GM12878 (cell line): ENCODE measurements around the gene SLC9A3. TPM values are rescaled to one million over a fixed set of nuclear protein-coding genes. Genes with fewer than 3 reads are reported as not detected.

Source experiments
- ATAC-seq: fragments of 200-7000 bp; cut with Tn5 transposase; 3 replicates; pipeline ENCODE4 v1.9.1; 2020; ENCODE audit warnings: mild to moderate bottlenecking, moderate library complexity
- BruUV-seq: library from RNA; stranded (reverse); fragments of 400-500 nt; replicated peaks from 2 replicates; lab custom pipeline; 2021; lab: Mats Ljungman, UMichigan
- CTCF ChIA-PET: fragments of 300-600 bp; sonication (Branson Sonifier 250); formaldehyde crosslinking; extraction: SDS; loops from one replicate; lab custom pipeline; 2021; ENCODE audit warnings: inconsistent platforms; lab: Yijun Ruan, JAX
- POLR2A ChIA-PET: fragments of 350-600 bp; formaldehyde crosslinking; extraction: SDS; loops from one replicate; lab custom pipeline; 2021; ENCODE audit warnings: inconsistent platforms; lab: Charles Lee
- RAD21 ChIA-PET: fragments of 300-600 bp; sonication (Branson Sonifier 250); formaldehyde crosslinking; loops from one replicate; lab custom pipeline; 2023; ENCODE audit warnings: antibody characterized with exemption; ENCODE audit not compliant: unreplicated experiment; lab: Charles Lee
- SMC1A ChIA-PET: fragments of 300-600 bp; sonication (Branson Sonifier 250); formaldehyde crosslinking; loops from one replicate; lab custom pipeline; 2023; ENCODE audit not compliant: unreplicated experiment, uncharacterized antibody; lab: Charles Lee
- DNase-seq: peaks from one replicate; pipeline ENCODE4 v3.0.0-alpha.2; 2011; ENCODE audit warnings: low read depth, low spot score
- FAIRE-seq: peaks from 3 replicates; lab custom pipeline; 2011; peaks lifted over from hg19 to GRCh38; lab: Jason Lieb, UNC
- H2AFZ ChIP-seq: 2 replicates; pipeline ENCODE4 v1.6.0; 2011; ENCODE audit warnings: low read depth, low read length, control low read depth; ENCODE audit not compliant: control insufficient read depth
- H3K27ac ChIP-seq: 2 replicates; pipeline ENCODE4 v1.5.1; 2011; ENCODE audit warnings: control low read depth; ENCODE audit not compliant: control insufficient read depth, insufficient read depth
- H3K27me3 ChIP-seq, 2 experiments: replicated peaks in 1 of 2; 2 replicates each; pipeline versions ENCODE4 v1.6.0 to v1.6.1; 2011; ENCODE audit warnings: low read length in 1 of 2; ENCODE audit not compliant: control insufficient read depth in 2 of 2, insufficient read depth in 2 of 2
- H3K36me3 ChIP-seq, 2 experiments: 2 replicates each; pipeline ENCODE4 v1.5.1; 2011; ENCODE audit warnings: low read length in 1 of 2; ENCODE audit not compliant: control insufficient read depth in 2 of 2, insufficient read depth in 2 of 2
- H3K4me1 ChIP-seq: 2 replicates; pipeline ENCODE4 v1.6.1; 2011; ENCODE audit warnings: mild to moderate bottlenecking, low read length, moderate library complexity, mixed read lengths; ENCODE audit not compliant: control insufficient read depth, insufficient read depth
- H3K4me2 ChIP-seq: 2 replicates; pipeline ENCODE4 v1.6.0; 2011; ENCODE audit warnings: control low read depth; ENCODE audit not compliant: control insufficient read depth, insufficient read depth
- H3K4me3 ChIP-seq: fragments of 200-600 bp; sonication (generic); 2 replicates; pipeline ENCODE4 v1.5.1; 2016
- H3K79me2 ChIP-seq: 2 replicates; pipeline ENCODE4 v1.6.0; 2011; ENCODE audit warnings: low read length; ENCODE audit not compliant: control insufficient read depth, insufficient read depth
- H3K9ac ChIP-seq: 2 replicates; pipeline ENCODE4 v1.8.0; 2011; ENCODE audit warnings: low read length, control low read depth, mixed read lengths; ENCODE audit not compliant: control insufficient read depth, insufficient read depth
- H3K9me3 ChIP-seq: replicated peaks from 3 replicates; pipeline ENCODE4 v1.5.1; 2011; ENCODE audit warnings: mild to moderate bottlenecking, low read length; ENCODE audit not compliant: control insufficient read depth, insufficient read depth
- H4K20me1 ChIP-seq: 2 replicates; pipeline ENCODE4 v1.6.0; 2011; ENCODE audit not compliant: control insufficient read depth, insufficient read depth
- BHLHE40 ChIP-seq, 2 experiments: fragments of 450-650 bp in 1 of 2; IDR thresholded peaks; 2 replicates each; pipeline ENCODE4 v1.6.1; 2011 to 2017; ENCODE audit warnings: low read depth in 2 of 2, borderline replicate concordance in 1 of 2, improper control_type of control experiment in 1 of 2, low read length in 1 of 2, mild to moderate bottlenecking in 1 of 2
- BMI1 ChIP-seq: fragments of 450-650 bp; IDR thresholded peaks from 2 replicates; pipeline ENCODE4 v1.6.1; 2016; ENCODE audit warnings: mild to moderate bottlenecking, moderate library complexity, borderline replicate concordance
- BRCA1 ChIP-seq: IDR thresholded peaks from 2 replicates; pipeline ENCODE4 v1.6.1; 2011; ENCODE audit warnings: low read depth, low read length, improper control_type of control experiment
- E4F1 ChIP-seq: fragments of 450-650 bp; IDR thresholded peaks from 2 replicates; pipeline ENCODE4 v1.6.1; 2018; ENCODE audit warnings: borderline replicate concordance, mild to moderate bottlenecking; ENCODE audit not compliant: partially characterized antibody
- ESRRA ChIP-seq: IDR thresholded peaks from 2 replicates; pipeline ENCODE4 v1.6.1; 2012; ENCODE audit warnings: mild to moderate bottlenecking, low read length, improper control_type of control experiment
- FOXM1 ChIP-seq: IDR thresholded peaks from 2 replicates; pipeline ENCODE4 v1.6.1; 2012; ENCODE audit warnings: low read depth, mild to moderate bottlenecking, inconsistent platforms, low read length, moderate library complexity
- JUND ChIP-seq: IDR thresholded peaks from 2 replicates; pipeline ENCODE4 v1.6.1; 2012; ENCODE audit warnings: low read depth, mild to moderate bottlenecking, low read length, improper control_type of control experiment, moderate library complexity
- NR2F1 ChIP-seq: fragments of 450-650 bp; conservative IDR thresholded peaks from 2 replicates; pipeline ENCODE4 v1.6.1; 2017; ENCODE audit warnings: mild to moderate bottlenecking
- PBX3 ChIP-seq: IDR thresholded peaks from 2 replicates; pipeline ENCODE4 v1.6.1; 2011; ENCODE audit warnings: mild to moderate bottlenecking, low read depth, low read length, moderate library complexity; ENCODE audit not compliant: insufficient replicate concordance
- POLR2A ChIP-seq: IDR thresholded peaks from 2 replicates; pipeline ENCODE4 v1.6.1; 2011; ENCODE audit warnings: low read depth, mild to moderate bottlenecking, low read length
- SIX5 ChIP-seq: IDR thresholded peaks from 2 replicates; pipeline ENCODE4 v1.6.1; 2011; ENCODE audit warnings: mild to moderate bottlenecking, low read depth, low read length, moderate library complexity; ENCODE audit not compliant: severe bottlenecking
- ZNF207 ChIP-seq: fragments of 450-650 bp; IDR thresholded peaks from 2 replicates; pipeline ENCODE4 v1.6.1; 2014; ENCODE audit warnings: antibody characterized with exemption, mild to moderate bottlenecking, borderline replicate concordance
- WGBS: methylation state at CpG from one replicate; pipeline ENCODE4 v1.1.6; 2016; ENCODE audit warnings: low lambda C conversion rate; ENCODE audit not compliant: insufficient replicate concordance, insufficient coverage; ENCODE audit errors: missing lambda C conversion rate; 5-methylcytosine and 5-hydroxymethylcytosine counted together
- in situ Hi-C: fragments of 300-500 bp; cut with MboI; formaldehyde crosslinking; loops from 9 replicates; pipeline ENCODE4 v1.14.3; 2018; ENCODE audit warnings: mixed read lengths
- intact Hi-C: fragments of 100-400 bp; cut with micrococcal nuclease; formaldehyde crosslinking; loops from one replicate; pipeline ENCODE4 v1.14.2; 2022; ENCODE audit not compliant: unreplicated experiment
- polyA plus RNA-seq, 11 experiments: library from polyadenylated mRNA; depleted of rRNA in 4 of 11; unstranded in 6 of 11; stranded (reverse) in 5 of 11; fragments of >200 nt; fragmentation: Nextera tagmentation in 4 of 11; fragmentation: Illumina TruSeq in 1 of 11; extraction: Ambion mirVana in 4 of 11; extraction: Trizol in 1 of 11; gene quantifications; 1 replicate in 1 of 11; 2 replicates in 10 of 11; pipeline versions ENCODE4 v1.2.1 to v1.2.3, GENCODE V29; 2011 to 2016; ENCODE audit warnings: inconsistent platforms in 2 of 11, missing spikeins in 2 of 11, low read depth in 1 of 11
- total RNA-seq, 4 experiments: library from RNA; depleted of rRNA in 3 of 4; stranded (reverse); fragments of >200 nt in 3 of 4; fragmentation: Illumina TruSeq in 1 of 4; extraction: Trizol in 1 of 4; gene quantifications; 2 replicates each; pipeline versions ENCODE4 v1.2.1 to v1.2.3, GENCODE V29; 2013 to 2021

Gene SLC9A3
- total and polyA plus RNA-seq, 10 of the 15 experiments (the other 5 are each of a cell fraction or from before 2014, with no cell fraction given) = 0.04 to 5.2 (median 2.3) TPM; not detected in 1

GRCh38 chr5:448061-448765 lies 76.0 kb downstream of the SLC9A3 start:
- ChIA-PET CTCF (interaction anchor here (1.9 to 4.5 kb wide), 2 partner anchors 24 to 131 kb away, joined by 6 to 46 read pairs; no protein-coding TSS in a partner anchor), RAD21 (no interaction called here), POLR2A (no interaction called here), SMC1A (no interaction called here)
- TF ChIP-seq BHLHE40 (IDR thresholded peaks at IDR 0.05; ENCODE audit: borderline replicate concordance in 1 of 2, low read depth in 2 of 2, low read length in 1 of 2) (no peak), ZNF207 (no peak), POLR2A (0 out of 2 replicates have a peak, but pooled peaks have one; percentile 33), BRCA1 (no peak), ESRRA (no peak)
- no peaks in the 10 kb centered on the region for H4K20me1 ChIP-seq
- peaks cover 12% of the 10 kb centered on the region; the same call in 2 of the 3 replicates for H3K9me3 ChIP-seq
- H3K4me1 ChIP-seq = no peaks in the 10 kb centered on the region; the same call in 1 of the 2 replicates
- WGBS = 92% methylated on average over 21 of the region's 21 CpGs
- BruUV-seq = no TSS peak
- intact Hi-C loops (no loop called here), in situ Hi-C loops (no loop called here)
- peaks cover 20 to 40% of the 10 kb centered on the region in 2 experiments for H3K36me3 ChIP-seq
- DNase-seq (no peak), FAIRE-seq (no peak), ATAC-seq (no peak)
- no peaks in the 10 kb centered on the region for H3K27me3 ChIP-seq
- H3K27ac ChIP-seq = no peak overlapping the region
- no peak overlapping the region for H3K9ac ChIP-seq
- peaks cover 20% of the 10 kb centered on the region for H3K79me2 ChIP-seq
- H3K4me3 ChIP-seq = no peak overlapping the region
- H2AFZ ChIP-seq = no peak overlapping the region
- H3K4me2 ChIP-seq = no peak overlapping the region

- Histone ChIP-seq H3K9me3 (peaks cover 12% of the 10 kb centered on the region; the same call in 2 of the 3 replicates), H3K27me3 (no peaks in the 10 kb centered on the region), H3K27ac (no peak overlapping the region), H3K79me2 (peaks cover 25% of the 10 kb centered on the region), H3K9ac (no peak overlapping the region), H3K4me2 (no peak overlapping the region), H3K4me1 (no peaks in the 10 kb centered on the region; the same call in 1 of the 2 replicates), H4K20me1 (no peaks in the 10 kb centered on the region), H3K4me3 (no peak overlapping the region), H2AFZ (no peak overlapping the region), H3K36me3 (peaks cover 18 to 35% of the 10 kb centered on the region in 2 experiments)
- ATAC-seq (no peak), DNase-seq (no peak), FAIRE-seq (no peak)
- RAD21 ChIA-PET = interaction anchor here (1.1 to 2.6 kb wide), 4 partner anchors 11 to 456 kb away, joined by 3 to 30 read pairs (median 13); no protein-coding TSS in a partner anchor
- POLR2A ChIA-PET = no interaction called here
- CTCF ChIA-PET = interaction anchor here (0.7 to 4.5 kb wide), 17 partner anchors 8 to 895 kb away, joined by 3 to 46 read pairs (median 5); no protein-coding TSS in a partner anchor
- in situ Hi-C loops = no loop called here
- WGBS = 92% methylated on average over 21 of the region's 21 CpGs
- SMC1A ChIA-PET = interaction anchor here (0.6 to 2.3 kb wide), 7 partner anchors 8 to 165 kb away, joined by 3 to 15 read pairs (median 5); no protein-coding TSS in a partner anchor
- intact Hi-C loops = no loop called here
- no TSS peak for BruUV-seq
- TF ChIP-seq E4F1 (no peak), NR2F1 (no peak), PBX3 (no peak), BMI1 (no peak), SIX5 (no peak), JUND (no peak), FOXM1 (no peak)
Measured at GRCh38 chr5:447501-447900, 76.7 kb downstream of the SLC9A3 start.
